ENCODE measurements around the gene RXRA.

The RXRA gene

GRCh38 chr9:134455021-134455471, 128.8 kb downstream of the RXRA start:
- Histone ChIP-seq H3K4me3 (ENCODE audit: insufficient read length, low read depth) (no peak overlapping the region), H3K27me3 (ENCODE audit: insufficient read depth, insufficient read length) (no peaks in the 10 kb centered on the region), H3K4me1 (ENCODE audit: insufficient read depth, insufficient read length) (peaks cover 18% of the 10 kb centered on the region), H3K36me3 (ENCODE audit: insufficient read depth, insufficient read length, low read length) (no peaks in the 10 kb centered on the region), H3K9me3 (ENCODE audit: insufficient read depth, low read length) (no peaks in the 10 kb centered on the region), H3K9ac (ENCODE audit: insufficient read length, low read depth) (no peak overlapping the region)
- DNase-seq (ENCODE audit: low read depth, low spot score), result no peak
- TF ChIP-seq SUZ12 (IDR thresholded peaks at IDR 0.05; ENCODE audit: extremely low read depth, insufficient read depth, insufficient read length) (no peak), ZNF274 (IDR thresholded peaks at IDR 0.05; ENCODE audit: low read depth, low read length) (no peak), YY1 (IDR thresholded peaks at IDR 0.05; ENCODE audit: insufficient read depth, insufficient read length) (no peak)

DNA sequence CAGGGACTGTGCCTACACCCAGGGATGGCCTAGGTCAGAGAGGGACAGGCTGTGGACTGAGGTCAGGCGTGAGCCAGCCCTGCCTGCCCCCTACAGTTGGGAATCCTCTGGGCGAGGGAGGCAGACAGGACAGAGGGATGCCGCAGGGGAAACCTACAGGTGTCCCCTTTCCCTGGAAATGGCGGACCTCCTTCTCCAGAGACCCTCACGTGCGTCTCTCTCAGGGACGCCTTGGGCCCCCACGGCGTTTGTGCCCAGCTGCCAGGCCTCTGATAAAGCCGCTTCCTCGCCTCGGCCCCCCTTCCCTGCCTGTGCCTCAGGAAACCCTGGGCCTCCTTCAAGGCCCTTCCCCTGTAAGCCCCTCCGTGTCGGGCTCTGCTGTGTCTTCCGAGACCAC, 129.3 kb downstream of the RXRA start:
- Histone ChIP-seq H3K4me1 (ENCODE audit: insufficient read depth, insufficient read length) (peaks cover 18% of the 10 kb centered on the region), H3K4me3 (ENCODE audit: insufficient read length, low read depth) (no peak overlapping the region), H3K36me3 (ENCODE audit: insufficient read depth, insufficient read length, low read length) (no peaks in the 10 kb centered on the region), H3K27me3 (ENCODE audit: insufficient read depth, insufficient read length) (no peaks in the 10 kb centered on the region), H3K9ac (ENCODE audit: insufficient read length, low read depth) (no peak overlapping the region), H3K9me3 (ENCODE audit: insufficient read depth, low read length) (no peaks in the 10 kb centered on the region)
- TF ChIP-seq SUZ12 (IDR thresholded peaks at IDR 0.05; ENCODE audit: extremely low read depth, insufficient read depth, insufficient read length) (no peak), ZNF274 (IDR thresholded peaks at IDR 0.05; ENCODE audit: low read depth, low read length) (no peak)
- no peak for DNase-seq (ENCODE audit: low read depth, low spot score)

- H3K27me3 ChIP-seq (ENCODE audit: insufficient read depth, insufficient read length), result no peaks in the 10 kb centered on the region
- no peaks in the 10 kb centered on the region for H3K9me3 ChIP-seq (ENCODE audit: insufficient read depth, low read length)
- no peak overlapping the region for H3K4me3 ChIP-seq (ENCODE audit: insufficient read length, low read depth)
- H3K9ac ChIP-seq (ENCODE audit: insufficient read length, low read depth), result no peak overlapping the region
- peaks cover 20% of the 10 kb centered on the region for H3K4me1 ChIP-seq (ENCODE audit: insufficient read depth, insufficient read length)
- TF ChIP-seq ZNF274 (IDR thresholded peaks at IDR 0.05; ENCODE audit: low read depth, low read length) (no peak), YY1 (IDR thresholded peaks at IDR 0.05; ENCODE audit: insufficient read depth, insufficient read length) (no peak), SUZ12 (IDR thresholded peaks at IDR 0.05; ENCODE audit: extremely low read depth, insufficient read depth, insufficient read length) (no peak)
- H3K36me3 ChIP-seq (ENCODE audit: insufficient read depth, insufficient read length, low read length), result no peaks in the 10 kb centered on the region
- DNase-seq (ENCODE audit: low read depth, low spot score), result no peak
Observed at GRCh38 chr9:134455934-134456755, 129.9 kb downstream of the RXRA start.

DNA sequence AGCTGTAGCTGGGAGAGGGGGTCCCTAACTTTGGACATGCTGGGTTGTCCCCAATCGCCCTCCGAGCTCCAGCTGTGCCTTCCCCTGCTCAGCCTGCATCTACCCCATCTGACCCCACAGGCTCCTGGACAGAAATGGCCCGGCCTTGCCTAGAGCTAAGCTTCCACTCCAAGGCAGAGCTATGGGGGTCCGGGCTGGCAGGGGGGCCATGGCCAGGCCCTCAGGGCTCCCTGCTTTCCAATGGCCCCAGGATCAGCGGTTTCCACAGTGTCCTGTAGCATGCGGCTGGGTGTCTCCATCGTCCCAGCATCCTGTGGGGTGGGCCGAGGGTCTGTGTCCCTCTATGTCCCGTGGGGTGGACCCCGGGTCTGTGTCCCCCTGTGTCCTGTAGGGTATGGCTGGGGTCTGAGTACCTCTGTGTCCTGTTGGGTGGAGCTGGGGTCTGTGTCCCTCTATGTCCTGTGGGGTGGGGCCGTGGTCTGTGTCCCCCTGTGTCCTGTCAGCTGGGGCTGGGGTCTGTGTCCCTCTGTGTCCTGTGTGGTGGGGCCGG, 130.6 kb downstream of the RXRA start:
- TF ChIP-seq YY1 (IDR thresholded peaks at IDR 0.05; ENCODE audit: insufficient read depth, insufficient read length) (no peak), SUZ12 (IDR thresholded peaks at IDR 0.05; ENCODE audit: extremely low read depth, insufficient read depth, insufficient read length) (no peak), ZNF274 (IDR thresholded peaks at IDR 0.05; ENCODE audit: low read depth, low read length) (no peak)
- no peak for DNase-seq (ENCODE audit: low read depth, low spot score)
- Histone ChIP-seq H3K9ac (ENCODE audit: insufficient read length, low read depth) (no peak overlapping the region), H3K27me3 (ENCODE audit: insufficient read depth, insufficient read length) (no peaks in the 10 kb centered on the region), H3K9me3 (ENCODE audit: insufficient read depth, low read length) (no peaks in the 10 kb centered on the region), H3K4me1 (ENCODE audit: insufficient read depth, insufficient read length) (peaks cover 20% of the 10 kb centered on the region), H3K36me3 (ENCODE audit: insufficient read depth, insufficient read length, low read length) (no peaks in the 10 kb centered on the region), H3K4me3 (ENCODE audit: insufficient read length, low read depth) (no peak overlapping the region)

GRCh38 chr9:134457321-134458206, 131.3 kb downstream of the RXRA start:
- H3K4me1 ChIP-seq (ENCODE audit: insufficient read depth, insufficient read length), result peaks cover 23% of the 10 kb centered on the region
- no peaks in the 10 kb centered on the region for H3K27me3 ChIP-seq (ENCODE audit: insufficient read depth, insufficient read length)
- DNase-seq (ENCODE audit: low read depth, low spot score), result no peak
- no peak overlapping the region for H3K9ac ChIP-seq (ENCODE audit: insufficient read length, low read depth)
- TF ChIP-seq ZNF274 (IDR thresholded peaks at IDR 0.05; ENCODE audit: low read depth, low read length) (no peak), YY1 (IDR thresholded peaks at IDR 0.05; ENCODE audit: insufficient read depth, insufficient read length) (no peak), SUZ12 (IDR thresholded peaks at IDR 0.05; ENCODE audit: extremely low read depth, insufficient read depth, insufficient read length) (no peak)
- H3K36me3 ChIP-seq (ENCODE audit: insufficient read depth, insufficient read length, low read length), result no peaks in the 10 kb centered on the region
- H3K4me3 ChIP-seq (ENCODE audit: insufficient read length, low read depth), result no peak overlapping the region
- no peaks in the 10 kb centered on the region for H3K9me3 ChIP-seq (ENCODE audit: insufficient read depth, low read length)

DNA sequence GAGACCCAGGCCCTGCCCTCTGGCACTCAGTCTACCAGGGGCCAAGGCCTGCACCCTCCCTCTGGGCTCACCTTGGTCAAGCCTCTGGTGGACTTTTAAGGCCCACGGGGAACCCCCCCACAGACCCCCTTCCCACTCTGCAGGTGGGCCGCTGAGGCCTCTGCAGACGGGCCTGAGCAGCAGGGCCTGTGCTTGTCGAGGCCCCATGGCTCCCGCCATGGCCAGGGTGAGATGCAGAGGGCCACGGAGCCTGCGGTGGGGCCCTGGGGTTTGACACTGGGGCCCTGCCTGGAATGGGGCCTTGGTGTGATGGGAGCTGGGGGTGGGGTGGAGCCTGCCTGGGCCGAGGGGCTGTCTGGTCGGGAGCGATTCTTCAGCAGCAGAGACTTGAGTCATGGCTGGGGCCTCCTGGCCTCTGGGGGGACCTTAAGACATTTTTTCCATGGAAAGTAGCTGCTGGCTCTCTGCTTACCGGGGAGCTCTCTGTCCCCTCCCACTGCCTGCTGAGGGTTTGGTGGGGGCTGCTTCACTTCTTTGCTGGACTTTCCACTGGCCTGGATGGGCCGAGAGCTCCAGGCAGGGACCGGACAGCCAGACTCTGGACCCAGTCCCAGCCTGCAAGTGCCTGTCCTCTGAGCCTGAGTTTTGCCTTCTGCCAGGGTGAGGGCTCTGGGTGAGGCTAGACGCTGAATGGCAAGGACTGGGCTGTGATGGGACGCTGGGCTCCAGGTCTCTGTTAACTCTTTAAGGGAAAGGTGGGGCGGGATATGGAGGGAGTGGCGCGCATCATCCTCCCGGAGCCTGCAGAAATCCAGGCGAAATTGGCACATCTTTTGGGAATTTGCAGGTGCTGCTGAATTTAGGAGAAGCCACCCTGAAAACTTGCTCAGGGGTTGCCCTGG, 132.2 kb downstream of the RXRA start:
- Histone ChIP-seq H3K9me3 (ENCODE audit: insufficient read depth, low read length) (no peaks in the 10 kb centered on the region), H3K9ac (ENCODE audit: insufficient read length, low read depth) (no peak overlapping the region), H3K36me3 (ENCODE audit: insufficient read depth, insufficient read length, low read length) (no peaks in the 10 kb centered on the region), H3K4me3 (ENCODE audit: insufficient read length, low read depth) (no peak overlapping the region), H3K27me3 (ENCODE audit: insufficient read depth, insufficient read length) (no peaks in the 10 kb centered on the region), H3K4me1 (ENCODE audit: insufficient read depth, insufficient read length) (peaks cover 23% of the 10 kb centered on the region)
- TF ChIP-seq ZNF274 (IDR thresholded peaks at IDR 0.05; ENCODE audit: low read depth, low read length) (no peak), SUZ12 (IDR thresholded peaks at IDR 0.05; ENCODE audit: extremely low read depth, insufficient read depth, insufficient read length) (no peak), YY1 (IDR thresholded peaks at IDR 0.05; ENCODE audit: insufficient read depth, insufficient read length) (no peak)
- no peak for DNase-seq (ENCODE audit: low read depth, low spot score)
